OCI-LY7 (cell line): Measurements from ENCODE around the gene C2orf81. TPM values are rescaled to one million over a fixed set of nuclear protein-coding genes. Genes with fewer than 3 reads are reported as not detected.

Source experiments
- BruUV-seq: library from RNA; stranded (reverse); fragments of 400-500 nt; replicated peaks from 2 replicates; lab custom pipeline; 2021; lab: Mats Ljungman, UMichigan
- CTCF ChIA-PET: fragments of 300-600 bp; sonication (Branson Sonifier 250); formaldehyde crosslinking; loops from one replicate; lab custom pipeline; 2022; ENCODE audit warnings: antibody characterized with exemption; ENCODE audit not compliant: unreplicated experiment; lab: Charles Lee
- POLR2A ChIA-PET: fragments of 300-600 bp; sonication (Branson Sonifier 250); formaldehyde crosslinking; loops from one replicate; lab custom pipeline; 2022; ENCODE audit warnings: antibody characterized with exemption; lab: Charles Lee
- DNase-seq: peaks from one replicate; pipeline ENCODE4 v3.0.0-alpha.2; 2015; ENCODE audit warnings: low spot score
- H2AFZ ChIP-seq: fragments of 200-600 bp; sonication (generic), shearing (Covaris generic); 2 replicates; pipeline ENCODE4 v1.6.1; 2014; ENCODE audit warnings: mild to moderate bottlenecking, antibody characterized with exemption, low read length, moderate library complexity
- H3K27ac ChIP-seq: fragments of 200-600 bp; sonication (generic); 2 replicates; pipeline ENCODE4 v1.5.1; 2014; ENCODE audit warnings: mixed run types, low read depth, mild to moderate bottlenecking, moderate library complexity, low read length, inconsistent platforms; ENCODE audit not compliant: poor library complexity, severe bottlenecking
- H3K36me3 ChIP-seq: fragments of 200-600 bp; sonication (generic); 2 replicates; pipeline ENCODE4 v1.6.1; 2014; ENCODE audit warnings: mild to moderate bottlenecking, antibody characterized with exemption, low read length, moderate library complexity, mixed read lengths; ENCODE audit not compliant: insufficient read depth
- H3K4me1 ChIP-seq: fragments of 200-600 bp; sonication (generic); 2 replicates; pipeline ENCODE4 v1.5.1; 2014; ENCODE audit warnings: mild to moderate bottlenecking, low read length; ENCODE audit not compliant: insufficient read depth, poor library complexity, severe bottlenecking
- H3K4me2 ChIP-seq: fragments of 200-600 bp; sonication (generic); 2 replicates; pipeline ENCODE4 v1.6.1; 2014; ENCODE audit warnings: mild to moderate bottlenecking, low read length
- H3K4me3 ChIP-seq: fragments of 200-600 bp; sonication (generic); 2 replicates; pipeline ENCODE4 v1.5.1; 2014; ENCODE audit warnings: mild to moderate bottlenecking, low read depth, low read length; ENCODE audit not compliant: poor library complexity, severe bottlenecking
- H3K79me2 ChIP-seq: fragments of 200-600 bp; sonication (generic); 2 replicates; pipeline ENCODE4 v1.6.1; 2016; ENCODE audit warnings: low read depth, mild to moderate bottlenecking, low read length, moderate library complexity, mixed read lengths; ENCODE audit not compliant: insufficient read depth
- H3K9me2 ChIP-seq: fragments of 200-600 bp; sonication (generic); 2 replicates; pipeline ENCODE4 v1.6.1; 2016; ENCODE audit warnings: mild to moderate bottlenecking, low read length, mixed read lengths; ENCODE audit not compliant: insufficient read depth
- H3K9me3 ChIP-seq: fragments of 200-600 bp; sonication (generic); 2 replicates; pipeline ENCODE4 v1.6.1; 2014; ENCODE audit warnings: mild to moderate bottlenecking, mixed run types, low read length, mixed read lengths
- H4K20me1 ChIP-seq: fragments of 200-600 bp; sonication (generic); 2 replicates; pipeline ENCODE4 v1.6.1; 2014; ENCODE audit warnings: mild to moderate bottlenecking, antibody characterized with exemption, low read length, moderate library complexity, mixed read lengths; ENCODE audit not compliant: insufficient read depth
- EZH2phosphoT487 ChIP-seq: fragments of 200-600 bp; sonication (generic); IDR thresholded peaks from 2 replicates; pipeline ENCODE4 v1.6.1; 2018; ENCODE audit warnings: low read depth, borderline replicate concordance, mild to moderate bottlenecking, mixed run types, antibody characterized with exemption, low read length, moderate library complexity, mixed read lengths
- intact Hi-C: fragments of 100-400 bp; cut with micrococcal nuclease; formaldehyde crosslinking; loops from one replicate; pipeline ENCODE4 v1.10.0; 2022; ENCODE audit not compliant: unreplicated experiment
- total RNA-seq, 2 experiments: library from RNA; depleted of rRNA in 1 of 2; stranded (reverse); fragments of >200 nt in 1 of 2; shearing (Covaris generic) in 1 of 2; gene quantifications; 2 replicates each; pipeline ENCODE4 v1.2.3, GENCODE V29; 2014 to 2022
- TF ChIP-seq, protein P1 (sequence below): fragments of 200-600 bp; sonication (generic); conservative IDR thresholded peaks from 2 replicates; pipeline ENCODE4 v1.5.1; 2014; ENCODE audit warnings: mild to moderate bottlenecking, antibody characterized with exemption, low read length, moderate library complexity, mixed read lengths

The C2orf81 gene
- total RNA-seq, 2 experiments from 2014 or later = 3.2 to 22.5 TPM

- Histone ChIP-seq H3K9me2 (no peaks in the 10 kb centered on the region), H3K4me3 (no peak overlapping the region), H4K20me1 (0 out of 2 replicates have a peak, but pooled peaks cover 7% of the 10 kb centered on the region), H3K9me3 (no peaks in the 10 kb centered on the region), H2AFZ (no peak overlapping the region), H3K36me3 (peaks cover 34% of the 10 kb centered on the region; the same call in 1 of the 2 replicates), H3K4me2 (no peak overlapping the region), H3K79me2 (no peaks in the 10 kb centered on the region), H3K27ac (no peak overlapping the region), H3K4me1 (peaks cover 9% of the 10 kb centered on the region)
- no TSS peak for BruUV-seq
- no peak for DNase-seq
- no peak for TF ChIP-seq EZH2phosphoT487
- TF ChIP-seq, protein P1, sequence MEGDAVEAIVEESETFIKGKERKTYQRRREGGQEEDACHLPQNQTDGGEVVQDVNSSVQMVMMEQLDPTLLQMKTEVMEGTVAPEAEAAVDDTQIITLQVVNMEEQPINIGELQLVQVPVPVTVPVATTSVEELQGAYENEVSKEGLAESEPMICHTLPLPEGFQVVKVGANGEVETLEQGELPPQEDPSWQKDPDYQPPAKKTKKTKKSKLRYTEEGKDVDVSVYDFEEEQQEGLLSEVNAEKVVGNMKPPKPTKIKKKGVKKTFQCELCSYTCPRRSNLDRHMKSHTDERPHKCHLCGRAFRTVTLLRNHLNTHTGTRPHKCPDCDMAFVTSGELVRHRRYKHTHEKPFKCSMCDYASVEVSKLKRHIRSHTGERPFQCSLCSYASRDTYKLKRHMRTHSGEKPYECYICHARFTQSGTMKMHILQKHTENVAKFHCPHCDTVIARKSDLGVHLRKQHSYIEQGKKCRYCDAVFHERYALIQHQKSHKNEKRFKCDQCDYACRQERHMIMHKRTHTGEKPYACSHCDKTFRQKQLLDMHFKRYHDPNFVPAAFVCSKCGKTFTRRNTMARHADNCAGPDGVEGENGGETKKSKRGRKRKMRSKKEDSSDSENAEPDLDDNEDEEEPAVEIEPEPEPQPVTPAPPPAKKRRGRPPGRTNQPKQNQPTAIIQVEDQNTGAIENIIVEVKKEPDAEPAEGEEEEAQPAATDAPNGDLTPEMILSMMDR = no peak
- CTCF ChIA-PET = interaction anchor here (0.6 kb wide), 1 partner anchor 185 kb away, joined by 3 read pairs; no protein-coding TSS in a partner anchor
- intact Hi-C loops = no loop called here
- POLR2A ChIA-PET = interaction anchor here (0.6 to 1.0 kb wide), 5 partner anchors 10 to 75 kb away, joined by 3 to 4 read pairs (median 4); no protein-coding TSS in a partner anchor
Measured at GRCh38 chr2:74381751-74382150, 39.7 kb downstream of the C2orf81 start.

DNA sequence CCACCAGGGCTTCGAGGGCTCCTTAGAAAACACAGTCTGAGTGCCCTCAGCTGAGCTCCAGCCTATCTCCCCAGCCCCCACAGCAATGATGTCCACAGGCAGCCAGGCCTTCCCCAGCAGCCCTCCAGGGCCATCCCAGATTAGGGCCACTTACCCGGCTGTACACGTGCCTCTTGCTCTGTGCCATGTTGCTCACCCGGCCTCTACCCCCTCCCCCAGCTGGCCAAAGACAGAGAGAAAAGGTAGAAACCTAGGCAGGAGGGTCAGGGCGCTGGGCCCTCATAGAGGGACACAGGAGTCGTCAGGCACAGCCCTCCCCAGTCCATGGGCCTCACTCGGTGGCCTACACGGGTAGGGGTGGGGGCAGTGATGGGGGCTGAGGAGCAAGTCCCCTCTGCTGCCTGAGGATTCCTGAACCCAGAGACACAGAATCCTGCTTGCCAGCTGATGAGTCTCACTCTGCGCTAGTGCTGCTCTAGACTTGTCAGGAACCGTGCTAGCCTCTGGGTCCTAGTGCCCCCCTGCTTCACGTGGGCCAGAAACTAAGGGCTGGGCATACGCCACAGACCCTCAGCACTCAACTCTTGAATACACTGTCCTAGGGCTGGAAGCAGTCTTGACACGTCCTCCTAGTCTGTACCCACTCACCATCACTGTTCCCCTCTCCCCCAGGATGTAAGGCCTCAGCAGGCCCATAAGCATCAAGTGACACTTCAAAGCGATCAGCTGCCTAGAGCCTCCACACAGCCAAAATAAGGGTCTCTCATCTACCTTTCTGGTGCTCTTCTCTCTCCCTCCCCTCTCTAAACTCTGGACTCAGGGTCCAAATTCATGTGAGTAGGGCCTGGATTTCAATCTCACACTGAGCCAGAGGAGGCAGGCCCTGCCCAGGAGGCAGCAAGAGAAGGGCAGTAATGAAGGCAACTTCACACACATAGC is 41.3 kb downstream of the C2orf81 start, which contains the start of gene DCTN1:
Gene DCTN1 (minus strand): TSS at position 461 of the 939 bp plus-strand sequence. CDS start 274 bp downstream, at position 187.
- no peak within 1 kb of the TSS for H3K4me3 ChIP-seq
- no peak within 1 kb of the TSS for H3K27ac ChIP-seq
- H3K79me2 ChIP-seq = no peaks in the 10 kb centered on the region
- H2AFZ ChIP-seq = no peak within 1 kb of the TSS
- TF ChIP-seq, protein P1 = no peak
- no peak for TF ChIP-seq EZH2phosphoT487
- H3K9me3 ChIP-seq = no peaks in the 10 kb centered on the region
- H3K4me2 ChIP-seq = 0 out of 2 replicates have a peak within 1 kb of the TSS, but pooled peaks have one; percentile 37
- no TSS peak for BruUV-seq
- peaks cover 44% of the 10 kb centered on the region; the same call in 1 of the 2 replicates for H3K36me3 ChIP-seq
- CTCF ChIA-PET = no interaction called here
- peak; percentile 34 for DNase-seq
- H3K9me2 ChIP-seq = no peaks in the 10 kb centered on the region
- intact Hi-C loops = no loop called here
- POLR2A ChIA-PET = no interaction called here
- 0 out of 2 replicates have a peak, but pooled peaks cover 7% of the 10 kb centered on the region for H4K20me1 ChIP-seq
- H3K4me1 ChIP-seq = peaks cover 9% of the 10 kb centered on the region
